H1 (cell line): ENCODE measurements around the gene MEF2B. TPM values are rescaled to one million over a fixed set of nuclear protein-coding genes. Genes with fewer than 3 reads are reported as not detected.

Experiments
- CTCF ChIA-PET: fragments of 300-600 bp; sonication (Branson Sonifier 250); formaldehyde crosslinking; loops from one replicate; lab custom pipeline; 2021; ENCODE audit not compliant: partially characterized antibody; lab: Charles Lee
- POLR2A ChIA-PET: fragments of 300-600 bp; sonication (Branson Sonifier 250); formaldehyde crosslinking; loops from one replicate; lab custom pipeline; 2021; ENCODE audit warnings: inconsistent platforms; ENCODE audit not compliant: partially characterized antibody; lab: Charles Lee
- DNase-seq, 2 experiments: peaks; one replicate each; pipeline versions ENCODE4 v3.0.0 to v3.0.0-alpha.2; 2010 to 2022; ENCODE audit warnings: low spot score in 2 of 2, low read depth in 1 of 2, mixed read lengths in 1 of 2
- FAIRE-seq: peaks from 2 replicates; lab custom pipeline; 2011; peaks lifted over from hg19 to GRCh38; lab: Jason Lieb, UNC
- H2AFZ ChIP-seq: 2 replicates; pipeline ENCODE4 v1.8.1; 2012; ENCODE audit warnings: low read length, inconsistent platforms
- H2AK5ac ChIP-seq: 2 replicates; pipeline ENCODE4 v1.6.1; 2013; ENCODE audit warnings: low read depth, low read length
- H2BK120ac ChIP-seq: replicated peaks from 2 replicates; pipeline ENCODE3; 2013; ENCODE audit warnings: low read depth, low read length, inconsistent platforms
- H2BK12ac ChIP-seq: 2 replicates; pipeline ENCODE4 v1.6.1; 2013; ENCODE audit warnings: low read depth, low read length
- H2BK15ac ChIP-seq: 2 replicates; pipeline ENCODE4 v1.6.1; 2013; ENCODE audit warnings: low read length
- H2BK20ac ChIP-seq: 2 replicates; pipeline ENCODE4 v1.6.1; 2013; ENCODE audit warnings: low read length
- H2BK5ac ChIP-seq: 2 replicates; pipeline ENCODE4 v1.6.1; 2013; ENCODE audit warnings: low read depth, low read length
- H3K14ac ChIP-seq: 2 replicates; pipeline ENCODE4 v1.6.1; 2013; ENCODE audit warnings: inconsistent platforms; ENCODE audit not compliant: insufficient read length
- H3K18ac ChIP-seq: 2 replicates; pipeline ENCODE4 v1.6.1; 2013; ENCODE audit warnings: low read length; ENCODE audit errors: extremely low read depth
- H3K23ac ChIP-seq: 2 replicates; pipeline ENCODE4 v1.6.1; 2013; ENCODE audit warnings: inconsistent platforms; ENCODE audit not compliant: insufficient read length
- H3K23me2 ChIP-seq: 2 replicates; pipeline ENCODE4 v1.6.1; 2013; ENCODE audit warnings: low read depth, low read length
- H3K27ac ChIP-seq: 2 replicates; pipeline ENCODE4 v1.6.1; 2011; ENCODE audit warnings: low read depth, low read length, inconsistent platforms
- H3K27me3 ChIP-seq, 4 experiments: replicated peaks in 1 of 4; 1 replicate in 1 of 4; 2 replicates in 3 of 4; pipeline versions ENCODE4 v1.6.1 to v1.8.1; 2011 to 2013; ENCODE audit warnings: low read length in 3 of 4, mild to moderate bottlenecking in 3 of 4, inconsistent platforms in 2 of 4, mixed read lengths in 2 of 4, moderate library complexity in 1 of 4; ENCODE audit not compliant: control insufficient read depth in 3 of 4, insufficient read depth in 3 of 4; ENCODE audit errors: extremely low read depth in 1 of 4
- H3K36me3 ChIP-seq, 4 experiments: 2 replicates each; pipeline versions ENCODE4 v1.6.1 to v1.8.1; 2011 to 2013; ENCODE audit warnings: mild to moderate bottlenecking in 4 of 4, low read length in 3 of 4, moderate library complexity in 2 of 4, control low read depth in 1 of 4, inconsistent platforms in 1 of 4; ENCODE audit not compliant: insufficient read depth in 4 of 4, control insufficient read depth in 2 of 4
- H3K4ac ChIP-seq: replicated peaks from 2 replicates; pipeline ENCODE3; 2013; ENCODE audit warnings: low read length, low read depth, mixed read lengths, inconsistent platforms; ENCODE audit not compliant: insufficient read length
- H3K4me1 ChIP-seq, 4 experiments: replicated peaks in 1 of 4; 1 replicate in 1 of 4; 2 replicates in 3 of 4; pipeline versions ENCODE4 v1.6.1 to v1.8.1; 2011 to 2013; ENCODE audit warnings: low read length in 3 of 4, inconsistent platforms in 2 of 4, mixed read lengths in 1 of 4; ENCODE audit not compliant: insufficient read depth in 4 of 4, control insufficient read depth in 3 of 4
- H3K4me2 ChIP-seq, 2 experiments: 2 replicates each; pipeline versions ENCODE4 v1.6.1 to v1.8.1; 2011 to 2013; ENCODE audit warnings: low read depth in 2 of 2, low read length in 2 of 2, control low read depth in 1 of 2, inconsistent platforms in 1 of 2, mild to moderate bottlenecking in 1 of 2; ENCODE audit not compliant: insufficient read depth in 1 of 2
- H3K4me3 ChIP-seq, 4 experiments: fragments of 200-600, 300-600 bp in 1 of 4; sonication (generic), shearing (Covaris generic), sonication (Bioruptor Twin) in 1 of 4; 2 replicates each; pipeline versions ENCODE4 v1.5.1 to v1.8.1; 2011 to 2016; ENCODE audit warnings: low read length in 4 of 4, low read depth in 3 of 4, control low read depth in 2 of 4, inconsistent platforms in 2 of 4, mild to moderate bottlenecking in 2 of 4, mixed read lengths in 1 of 4, moderate library complexity in 1 of 4; ENCODE audit not compliant: insufficient read depth in 2 of 4; ENCODE audit errors: extremely low read depth in 1 of 4
- H3K56ac ChIP-seq: replicated peaks from 2 replicates; pipeline ENCODE3; 2013; ENCODE audit warnings: low read depth, mild to moderate bottlenecking, mixed read lengths, low read length, inconsistent platforms; ENCODE audit not compliant: insufficient read length
- H3K79me1 ChIP-seq: 2 replicates; pipeline ENCODE4 v1.6.1; 2013; ENCODE audit warnings: low read depth, low read length, control low read depth
- H3K79me2 ChIP-seq, 2 experiments: 2 replicates each; pipeline versions ENCODE4 v1.6.1 to v1.8.1; 2012 to 2013; ENCODE audit warnings: low read length in 2 of 2, mild to moderate bottlenecking in 2 of 2, inconsistent platforms in 1 of 2; ENCODE audit not compliant: insufficient read depth in 2 of 2, control insufficient read depth in 1 of 2
- H3K9ac ChIP-seq, 4 experiments: replicated peaks in 1 of 4; 1 replicate in 1 of 4; 2 replicates in 3 of 4; pipeline versions ENCODE4 v1.6.1 to v1.8.1; 2011 to 2013; ENCODE audit warnings: low read depth in 3 of 4, low read length in 3 of 4, control low read depth in 2 of 4, mild to moderate bottlenecking in 2 of 4, moderate library complexity in 2 of 4, inconsistent platforms in 1 of 4; ENCODE audit errors: extremely low read depth in 1 of 4
- H3K9me3 ChIP-seq, 2 experiments: 2 replicates each; pipeline versions ENCODE4 v1.6.1 to v1.8.1; 2012 to 2013; ENCODE audit warnings: mild to moderate bottlenecking in 2 of 2, moderate library complexity in 2 of 2, control low read depth in 1 of 2, inconsistent platforms in 1 of 2, low read depth in 1 of 2, low read length in 1 of 2, mixed read lengths in 1 of 2; ENCODE audit not compliant: insufficient read depth in 2 of 2
- H4K20me1 ChIP-seq, 2 experiments: replicated peaks in 1 of 2; 2 replicates each; pipeline versions ENCODE3 to v1.8.1; 2011 to 2013; ENCODE audit warnings: inconsistent platforms in 2 of 2, low read length in 2 of 2, mild to moderate bottlenecking in 1 of 2; ENCODE audit not compliant: insufficient read depth in 2 of 2, control insufficient read depth in 1 of 2
- H4K5ac ChIP-seq: 2 replicates; pipeline ENCODE4 v1.6.1; 2013; ENCODE audit warnings: low read length, low read depth, mixed read lengths, inconsistent platforms; ENCODE audit not compliant: insufficient read length
- H4K8ac ChIP-seq: 2 replicates; pipeline ENCODE4 v1.8.0; 2013; ENCODE audit warnings: mild to moderate bottlenecking, moderate library complexity, low read length, inconsistent platforms; ENCODE audit not compliant: insufficient read depth; ENCODE audit errors: extremely low read depth
- H4K91ac ChIP-seq: replicated peaks from 2 replicates; pipeline ENCODE3; 2013; ENCODE audit warnings: low read length, mixed read lengths, inconsistent platforms; ENCODE audit not compliant: insufficient read length
- CTBP2 ChIP-seq: IDR thresholded peaks from 2 replicates; pipeline ENCODE4 v1.7.0; 2011; ENCODE audit warnings: borderline replicate concordance, mild to moderate bottlenecking, moderate library complexity, mixed read lengths, low read length; ENCODE audit not compliant: insufficient read depth, insufficient read length
- E2F6 ChIP-seq: IDR thresholded peaks from 2 replicates; pipeline ENCODE4 v1.6.1; 2012; ENCODE audit warnings: inconsistent platforms
- GABPA ChIP-seq: IDR thresholded peaks from 2 replicates; pipeline ENCODE4 v1.6.1; 2011; ENCODE audit warnings: mild to moderate bottlenecking, low read length, moderate library complexity, borderline replicate concordance; ENCODE audit not compliant: insufficient read depth
- RNF2 ChIP-seq: fragments of 200-900, 300-1000 bp; sonication (generic); IDR thresholded peaks from 2 replicates; pipeline ENCODE4 v1.7.1; 2016; ENCODE audit warnings: borderline replicate concordance, low read depth, mild to moderate bottlenecking, antibody characterized with exemption, low read length; ENCODE audit not compliant: poor library complexity, severe bottlenecking; ENCODE audit errors: missing control alignments
- SIN3A ChIP-seq, 2 experiments: IDR thresholded peaks in 1 of 2; conservative IDR thresholded peaks in 1 of 2; 2 replicates each; pipeline ENCODE4 v1.6.1; 2011 to 2012; ENCODE audit warnings: low read length in 2 of 2, improper control_type of control experiment in 1 of 2, low read depth in 1 of 2, mild to moderate bottlenecking in 1 of 2
- SP4 ChIP-seq: IDR thresholded peaks from 2 replicates; pipeline ENCODE4 v1.6.1; 2012; ENCODE audit warnings: low read length, inconsistent platforms
- SUZ12 ChIP-seq: fragments of 200-600 bp; sonication (generic); IDR thresholded peaks from 2 replicates; pipeline ENCODE4 v1.6.1; 2012; ENCODE audit warnings: mild to moderate bottlenecking, inconsistent platforms, low read length, moderate library complexity, mixed read lengths
- TAF1 ChIP-seq: IDR thresholded peaks from 2 replicates; pipeline ENCODE4 v1.6.1; 2011; ENCODE audit warnings: mild to moderate bottlenecking, low read depth, low read length
- WGBS, 2 experiments: shearing (Covaris generic) in 1 of 2; methylation state at CpG; one replicate each; pipeline versions ENCODE4 v1.1.6 to v1.1.7; 2013 to 2015; ENCODE audit warnings: low lambda C conversion rate in 2 of 2, mixed read lengths in 2 of 2, inconsistent platforms in 1 of 2, low coverage in 1 of 2, missing lambda C conversion rate in 1 of 2; ENCODE audit not compliant: insufficient replicate concordance in 2 of 2, insufficient coverage in 1 of 2, insufficient read length in 1 of 2; ENCODE audit errors: extremely low coverage in 1 of 2, missing lambda C conversion rate in 1 of 2; 5-methylcytosine and 5-hydroxymethylcytosine counted together
- polyA plus RNA-seq, 7 experiments: library from polyadenylated mRNA; depleted of rRNA in 3 of 7; stranded (reverse) in 5 of 7; unstranded in 2 of 7; fragments of >200 nt in 5 of 7; fragments of 200-250 nt in 2 of 7; gene quantifications; 1 replicate in 5 of 7; 2 replicates in 1 of 7; 4 replicates in 1 of 7; pipeline versions ENCODE4 v1.2.1 to v1.2.3, GENCODE V29; 2011 to 2013; ENCODE audit warnings: missing spikeins in 2 of 7, mixed read lengths in 2 of 7
- total RNA-seq: library from RNA; stranded (reverse); fragmentation: NEBNext Ultra II Directional; extraction: Animal tissue kit (Norgen Biotek cat#: 25700); gene quantifications from 2 replicates; pipeline ENCODE4 v1.2.1, GENCODE V29; 2021
- TF ChIP-seq, protein P1 (sequence below): IDR thresholded peaks from 2 replicates; pipeline ENCODE4 v1.6.1; 2011; ENCODE audit warnings: low read depth, mild to moderate bottlenecking, low read length; ENCODE audit not compliant: insufficient read depth

The MEF2B gene
- total and polyA plus RNA-seq, 2 of the 8 experiments (the other 6 are each of a cell fraction or from before 2014, with no cell fraction given): 2.8 to 3.7 TPM

GRCh38 chr19:19207637-19208572, 37.8 kb upstream of the MEF2B start:
- Histone ChIP-seq H3K18ac (no peak overlapping the region), H3K4me2 (no peak overlapping the region), H2AK5ac (peak overlapping the region; percentile 65; the same call in 1 of the 2 replicates), H3K9me3 (no peaks in the 10 kb centered on the region), H3K23me2 (peaks cover 8% of the 10 kb centered on the region; the same call in 1 of the 2 replicates), H3K27ac (no peak overlapping the region), H3K9ac (no peak overlapping the region), H2BK5ac (no peak overlapping the region), H4K8ac (no peak overlapping the region), H3K4me3 (no peak overlapping the region), H3K79me1 (no peaks in the 10 kb centered on the region), H2AFZ (no peak overlapping the region), H2BK15ac (no peak overlapping the region), H3K14ac (no peak overlapping the region), H3K79me2 (no peaks in the 10 kb centered on the region), H3K27me3 (peaks cover 7 to 60% (median 57%) of the 10 kb centered on the region in 4 experiments), H3K23ac (no peak overlapping the region), H2BK12ac (no peak overlapping the region), H4K91ac (no peak overlapping the region), H3K36me3 (no peaks in the 10 kb centered on the region), H3K56ac (no peak overlapping the region), H2BK120ac (no peak overlapping the region), H4K5ac (no peak overlapping the region), H2BK20ac (no peak overlapping the region), H4K20me1 (peaks cover 2 to 17% of the 10 kb centered on the region in 2 experiments), H3K4ac (no peak overlapping the region), H3K4me1 (peaks cover 0 to 6% (median 4%) of the 10 kb centered on the region in 4 experiments; a peak in 5 of 7 replicates)
- ChIA-PET POLR2A (interaction anchor here (1.0 to 1.4 kb wide), 2 partner anchors 22 to 111 kb away, joined by 3 read pairs; no protein-coding TSS in a partner anchor), CTCF (interaction anchor here (1.4 kb wide), 1 partner anchor 23 kb away, joined by 6 read pairs; no protein-coding TSS in a partner anchor)
- DNase-seq: no peak
- 82% methylated on average over 8 of the region's 8 CpGs; no CpG with 5 or more reads in 1 of the 2 experiments for WGBS, 2 experiments
- no peak for TF ChIP-seq SP4
- no peak for TF ChIP-seq E2F6
- TF ChIP-seq SIN3A (conservative IDR thresholded peaks at IDR 0.05 in 1 of 2, IDR thresholded peaks at IDR 0.05 in 1 of 2; ENCODE audit: low read depth in 1 of 2, low read length in 2 of 2): no peak
- no peak for TF ChIP-seq TAF1
- TF ChIP-seq, protein P1, sequence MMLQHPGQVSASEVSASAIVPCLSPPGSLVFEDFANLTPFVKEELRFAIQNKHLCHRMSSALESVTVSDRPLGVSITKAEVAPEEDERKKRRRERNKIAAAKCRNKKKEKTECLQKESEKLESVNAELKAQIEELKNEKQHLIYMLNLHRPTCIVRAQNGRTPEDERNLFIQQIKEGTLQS: no peak
- no peak for TF ChIP-seq GABPA
- no peak for TF ChIP-seq CTBP2
- TF ChIP-seq RNF2: no peak
- no peak for TF ChIP-seq SUZ12
- no peak for FAIRE-seq
